A673 (cell line): ENCODE measurements around the gene ADA. TPM values are rescaled to one million over a fixed set of nuclear protein-coding genes. Genes with fewer than 3 reads are reported as not detected.

ENCODE experiments used
- BruUV-seq: library from RNA; stranded (reverse); fragments of 400-500 nt; replicated peaks from 2 replicates; lab custom pipeline; 2021; lab: Mats Ljungman, UMichigan
- CTCF ChIA-PET: fragments of 300-600 bp; sonication (Branson Sonifier 250); formaldehyde crosslinking; loops from one replicate; lab custom pipeline; 2022; ENCODE audit warnings: antibody characterized with exemption; lab: Charles Lee
- POLR2A ChIA-PET: fragments of 300-600 bp; sonication (Branson Sonifier 250); formaldehyde crosslinking; loops from one replicate; lab custom pipeline; 2022; ENCODE audit warnings: antibody characterized with exemption; ENCODE audit not compliant: low non-redundant PET; lab: Charles Lee
- DNase-seq: peaks from one replicate; pipeline ENCODE4 v3.0.0-alpha.2; 2015; ENCODE audit warnings: low spot score
- H3K27ac ChIP-seq: fragments of 200-600 bp; sonication (generic); 2 replicates; pipeline ENCODE4 v1.5.1; 2016; ENCODE audit warnings: mixed run types, low read depth, mild to moderate bottlenecking, mixed read lengths, antibody characterized with exemption, low read length; ENCODE audit not compliant: poor library complexity, severe bottlenecking
- H3K27me3 ChIP-seq: fragments of 200-600 bp; sonication (generic); replicated peaks from 2 replicates; pipeline ENCODE4 v1.6.1; 2017; ENCODE audit warnings: mixed run types, low read depth, mild to moderate bottlenecking, mixed read lengths, antibody characterized with exemption, low read length; ENCODE audit not compliant: insufficient read depth, poor library complexity
- H3K36me3 ChIP-seq: fragments of 200-600 bp; sonication (generic); 2 replicates; pipeline ENCODE4 v1.6.1; 2016; ENCODE audit warnings: mixed run types, mild to moderate bottlenecking, mixed read lengths, antibody characterized with exemption, low read length; ENCODE audit not compliant: insufficient read depth, poor library complexity, severe bottlenecking
- H3K4me1 ChIP-seq: fragments of 200-600 bp; sonication (generic); 2 replicates; pipeline ENCODE4 v1.6.1; 2017; ENCODE audit warnings: mixed run types, mild to moderate bottlenecking, mixed read lengths, antibody characterized with exemption, low read length; ENCODE audit not compliant: insufficient read depth, poor library complexity, severe bottlenecking
- H3K4me3 ChIP-seq: fragments of 200-600 bp; sonication (generic); 2 replicates; pipeline ENCODE4 v1.5.1; 2016; ENCODE audit warnings: low read depth, mixed run types, mild to moderate bottlenecking, mixed read lengths, low read length; ENCODE audit not compliant: poor library complexity, severe bottlenecking
- H3K9me3 ChIP-seq: fragments of 200-600 bp; sonication (generic); 2 replicates; pipeline ENCODE4 v1.6.1; 2016; ENCODE audit warnings: mixed run types, low read depth, mild to moderate bottlenecking, mixed read lengths, antibody characterized with exemption, low read length; ENCODE audit not compliant: poor library complexity, severe bottlenecking
- CTCF ChIP-seq: fragments of 300-800, 200-600 bp; sonication (generic); conservative IDR thresholded peaks from 2 replicates; pipeline ENCODE4 v1.5.1; 2017; ENCODE audit warnings: low read depth, mild to moderate bottlenecking, antibody characterized with exemption, low read length, moderate library complexity, mixed read lengths
- EZH2 ChIP-seq: fragments of 200-600 bp; sonication (generic); IDR thresholded peaks from 2 replicates; pipeline ENCODE4 v1.6.1; 2017; ENCODE audit warnings: borderline replicate concordance, low read depth, mild to moderate bottlenecking, mixed read lengths, antibody characterized with exemption, low read length; ENCODE audit not compliant: poor library complexity, severe bottlenecking
- intact Hi-C: fragments of 100-400 bp; cut with micrococcal nuclease; formaldehyde crosslinking; loops from one replicate; pipeline ENCODE4 v1.10.0; 2022; ENCODE audit not compliant: unreplicated experiment
- total RNA-seq: library from RNA; stranded (reverse); gene quantifications from 2 replicates; pipeline ENCODE4 v1.2.3, GENCODE V29; 2021

ADA gene
- total RNA-seq, 1 experiment from 2014 or later, result 19.3 TPM

GRCh38 chr20:44599715-44600114 lies 51.8 kb downstream of the ADA start:
- ChIA-PET POLR2A (no interaction called here), CTCF (no interaction called here)
- Histone ChIP-seq H3K4me1 (peaks cover 47% of the 10 kb centered on the region), H3K27ac (peak overlapping the region; percentile 54), H3K27me3 (no peaks in the 10 kb centered on the region), H3K4me3 (no peak overlapping the region), H3K9me3 (no peaks in the 10 kb centered on the region), H3K36me3 (no peaks in the 10 kb centered on the region)
- TF ChIP-seq EZH2 (no peak), CTCF (no peak)
- no peak for DNase-seq
- no TSS peak for BruUV-seq
- intact Hi-C loops, result loop anchor here (5.0 kb wide), 1 partner anchor 77 kb away; the partner anchor contains the start of gene SERINC3

- intact Hi-C loops, result loop anchor here (5.0 kb wide), 1 partner anchor 76 kb away; the partner anchor contains the start of gene SERINC3
- ChIA-PET POLR2A (interaction anchor here (0.5 to 0.6 kb wide), 2 partner anchors 605 to 834 kb away, joined by 3 to 5 read pairs; no protein-coding TSS in a partner anchor), CTCF (interaction anchor here (0.9 kb wide), 1 partner anchor 12 kb away, joined by 3 read pairs; no protein-coding TSS in a partner anchor)
- DNase-seq, result peak; percentile 92
- Histone ChIP-seq H3K9me3 (no peaks in the 10 kb centered on the region), H3K27ac (peak overlapping the region; percentile 81), H3K27me3 (no peaks in the 10 kb centered on the region), H3K36me3 (no peaks in the 10 kb centered on the region), H3K4me3 (no peak overlapping the region), H3K4me1 (peaks cover 47% of the 10 kb centered on the region)
- BruUV-seq, result TSS peak; percentile 53
- TF ChIP-seq CTCF (peak; percentile 36; the same call in 1 of the 2 replicates), EZH2 (no peak)
Observed at GRCh38 chr20:44598423-44599305, 52.8 kb downstream of the ADA start.

GRCh38 chr20:44597930-44598329 lies 53.6 kb downstream of the ADA start:
- Histone ChIP-seq H3K9me3 (no peaks in the 10 kb centered on the region), H3K4me3 (no peak overlapping the region), H3K36me3 (no peaks in the 10 kb centered on the region), H3K4me1 (peaks cover 47% of the 10 kb centered on the region), H3K27me3 (no peaks in the 10 kb centered on the region), H3K27ac (peak overlapping the region; percentile 81)
- CTCF ChIA-PET, result interaction anchor here (0.9 kb wide), 1 partner anchor 12 kb away, joined by 3 read pairs; no protein-coding TSS in a partner anchor
- POLR2A ChIA-PET, result interaction anchor here (0.6 kb wide), 1 partner anchor 834 kb away, joined by 3 read pairs; no protein-coding TSS in a partner anchor
- no peak for DNase-seq
- BruUV-seq, result no TSS peak
- intact Hi-C loops, result loop anchor here (5.0 kb wide), 1 partner anchor 76 kb away; the partner anchor contains the start of gene SERINC3
- TF ChIP-seq CTCF (no peak), EZH2 (no peak)
